ENCODE results near the gene CDH4. TPM values are rescaled to one million over a fixed set of nuclear protein-coding genes. Genes with fewer than 3 reads are reported as not detected.

The CDH4 gene
- total RNA-seq, 4 donors from 2014 or later: under 0.01 to 0.56 (median 0.19) TPM; not detected in 1

DNA sequence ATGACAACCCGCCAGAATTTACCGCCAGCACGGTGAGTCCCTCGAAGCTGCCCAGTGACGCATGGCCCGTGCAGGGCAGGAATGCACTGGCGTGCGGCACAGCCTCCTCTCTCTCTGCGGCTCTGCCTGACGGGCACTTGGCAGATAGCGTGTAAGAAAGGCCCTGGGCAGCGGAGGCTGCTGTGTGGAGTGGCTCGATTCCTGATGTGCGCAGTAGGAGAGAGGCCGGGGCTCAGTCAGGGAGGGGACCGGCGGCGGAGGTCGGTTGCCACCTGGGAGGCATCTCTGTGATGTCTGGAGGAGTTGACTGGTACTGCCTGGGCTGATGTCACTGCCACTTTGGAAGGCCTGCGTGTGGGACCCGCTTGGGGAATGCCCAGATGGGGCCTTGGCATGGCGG lies 643.0 kb downstream of the CDH4 start:
- TF ChIP-seq, protein P1, sequence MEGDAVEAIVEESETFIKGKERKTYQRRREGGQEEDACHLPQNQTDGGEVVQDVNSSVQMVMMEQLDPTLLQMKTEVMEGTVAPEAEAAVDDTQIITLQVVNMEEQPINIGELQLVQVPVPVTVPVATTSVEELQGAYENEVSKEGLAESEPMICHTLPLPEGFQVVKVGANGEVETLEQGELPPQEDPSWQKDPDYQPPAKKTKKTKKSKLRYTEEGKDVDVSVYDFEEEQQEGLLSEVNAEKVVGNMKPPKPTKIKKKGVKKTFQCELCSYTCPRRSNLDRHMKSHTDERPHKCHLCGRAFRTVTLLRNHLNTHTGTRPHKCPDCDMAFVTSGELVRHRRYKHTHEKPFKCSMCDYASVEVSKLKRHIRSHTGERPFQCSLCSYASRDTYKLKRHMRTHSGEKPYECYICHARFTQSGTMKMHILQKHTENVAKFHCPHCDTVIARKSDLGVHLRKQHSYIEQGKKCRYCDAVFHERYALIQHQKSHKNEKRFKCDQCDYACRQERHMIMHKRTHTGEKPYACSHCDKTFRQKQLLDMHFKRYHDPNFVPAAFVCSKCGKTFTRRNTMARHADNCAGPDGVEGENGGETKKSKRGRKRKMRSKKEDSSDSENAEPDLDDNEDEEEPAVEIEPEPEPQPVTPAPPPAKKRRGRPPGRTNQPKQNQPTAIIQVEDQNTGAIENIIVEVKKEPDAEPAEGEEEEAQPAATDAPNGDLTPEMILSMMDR (IDR thresholded peaks at IDR 0.05): no peak
- ATAC-seq (ENCODE audit: low FRiP score) (no peak), DNase-seq (ENCODE audit: low spot score) (no peak)

DNA sequence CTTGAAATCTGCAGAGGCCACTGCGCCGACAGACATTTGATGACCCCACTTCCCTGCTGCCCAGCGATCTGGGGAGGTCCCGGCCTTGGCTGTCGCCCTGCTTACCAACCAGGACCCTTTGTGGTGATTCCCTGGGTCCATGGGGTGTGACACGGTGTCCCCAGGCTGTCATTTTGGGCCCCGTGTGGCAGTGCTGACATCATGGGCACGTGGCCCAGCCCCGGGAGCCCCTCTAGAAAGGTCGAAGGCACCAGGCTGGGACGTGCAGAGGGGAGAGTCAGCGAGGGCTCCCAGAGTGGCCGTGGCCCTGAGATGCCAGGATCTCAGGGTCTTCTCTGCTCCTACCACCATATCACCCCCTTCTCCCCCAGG lies 643.6 kb downstream of the CDH4 start:
- TF ChIP-seq, protein P1 (IDR thresholded peaks at IDR 0.05): no peak
- ATAC-seq (ENCODE audit: low FRiP score) (no peak), DNase-seq (ENCODE audit: low spot score) (no peak)

DNA sequence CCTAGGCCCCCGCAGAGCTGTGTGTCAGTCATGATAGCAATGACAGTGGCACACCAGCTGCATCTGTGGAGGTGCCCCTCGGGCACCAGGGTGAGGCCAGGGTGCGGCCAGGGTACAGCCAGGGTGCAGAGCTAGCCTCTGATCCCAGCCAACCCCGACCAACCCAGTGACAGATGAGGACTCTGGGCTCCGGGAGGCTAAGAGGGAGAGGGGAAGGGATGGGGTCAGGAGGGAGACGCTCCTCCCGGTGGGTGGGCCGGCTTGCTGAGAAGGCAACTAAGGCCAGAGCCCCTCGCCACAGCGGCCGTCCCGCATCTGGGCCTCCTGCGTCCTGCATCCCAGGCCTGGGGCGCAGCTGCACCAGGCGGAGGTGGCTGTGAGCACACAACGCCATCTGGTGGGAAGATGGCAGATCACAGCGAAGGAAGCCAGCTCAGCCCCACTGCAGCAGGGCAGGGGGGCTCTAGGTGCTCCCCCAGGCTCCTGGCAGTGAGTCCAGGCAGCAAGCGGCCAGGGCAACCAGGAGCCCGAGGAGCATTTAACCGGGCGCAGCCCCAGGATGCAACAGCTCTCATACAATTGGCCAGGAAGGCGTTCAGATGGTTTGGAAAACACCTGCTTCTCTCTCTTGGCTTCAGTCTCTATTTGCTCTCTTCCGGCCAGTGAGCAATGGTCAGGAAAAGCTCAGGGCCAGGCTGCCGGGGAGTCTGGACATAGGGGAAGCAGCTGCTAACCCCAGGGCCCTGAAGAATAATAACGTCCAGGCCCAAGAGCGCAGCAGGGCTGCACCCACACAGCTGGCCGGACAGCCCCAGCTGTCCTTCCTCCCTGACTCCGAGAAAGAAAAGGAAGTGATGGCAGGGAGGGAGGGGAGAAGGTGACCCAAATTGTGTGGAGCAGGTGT lies 644.2 kb downstream of the CDH4 start:
- DNase-seq (ENCODE audit: low spot score) (no peak), ATAC-seq (ENCODE audit: low FRiP score) (no peak)

DNA sequence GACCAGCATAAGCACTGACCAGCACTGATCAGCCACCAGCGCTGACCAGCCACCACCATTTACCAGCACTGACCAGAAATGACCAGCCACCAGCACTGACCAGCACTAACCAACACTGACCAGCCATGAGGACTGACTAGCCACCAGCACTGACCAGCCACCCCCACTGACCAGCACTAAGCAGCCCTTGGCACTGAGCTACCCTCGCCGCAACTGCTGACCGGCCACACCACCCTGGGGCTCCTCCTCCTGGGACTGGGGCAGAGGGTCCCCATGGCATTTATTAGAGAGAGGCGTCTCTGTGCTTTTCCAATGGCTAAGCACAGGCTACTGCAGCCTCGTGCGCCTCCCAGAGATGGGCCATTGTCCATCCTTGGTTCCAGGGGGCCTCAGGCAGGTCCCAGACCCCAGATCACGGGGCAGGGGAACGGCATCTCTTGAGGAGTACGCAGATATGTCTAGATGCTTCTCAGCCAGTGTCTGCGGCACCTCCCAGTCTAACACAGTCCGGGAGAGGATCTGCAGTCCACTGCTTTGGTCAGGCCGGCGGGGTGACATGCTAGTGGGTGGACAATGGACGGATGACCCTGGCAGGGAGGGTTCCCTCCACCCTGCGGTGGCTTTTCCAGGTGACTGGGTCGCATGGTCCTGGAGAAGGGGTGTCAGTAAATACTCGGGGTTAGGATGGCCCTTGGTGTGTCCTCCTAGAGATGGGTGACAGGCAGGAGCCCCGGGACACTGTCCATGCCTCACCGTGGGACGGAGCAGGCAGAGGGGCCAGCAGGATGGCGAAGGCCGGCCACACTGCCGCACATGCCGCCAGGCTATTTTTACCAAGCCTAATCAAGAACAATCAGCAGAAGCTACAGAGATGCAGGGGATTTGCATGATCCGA lies 645.6 kb downstream of the CDH4 start:
- TF ChIP-seq, protein P1 (IDR thresholded peaks at IDR 0.05): no peak
- DNase-seq (ENCODE audit: low spot score) (no peak), ATAC-seq (ENCODE audit: low FRiP score) (no peak)

More for the DNA sequence above, 644.2 kb downstream of the CDH4 start:
- TF ChIP-seq, protein P1 (IDR thresholded peaks at IDR 0.05): no peak

DNA sequence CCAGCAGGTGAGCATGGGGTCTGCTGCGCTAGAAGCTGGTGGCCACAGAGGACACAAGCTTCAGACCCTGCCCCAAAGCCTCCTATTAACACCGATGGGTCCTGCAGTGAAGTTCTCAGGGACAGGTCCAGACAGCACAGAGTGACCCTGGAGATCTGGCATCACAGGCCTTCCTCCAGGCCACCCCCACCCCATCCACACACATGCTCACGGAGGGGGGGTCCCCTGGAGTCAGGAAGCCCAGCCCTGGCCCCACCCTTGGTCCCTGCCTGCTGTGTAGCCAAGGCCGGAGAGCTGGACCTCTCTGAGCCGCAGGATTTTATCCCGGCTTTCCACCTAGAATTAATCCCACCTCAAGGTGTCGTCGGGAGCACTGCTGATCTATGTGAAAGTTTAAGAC lies 646.3 kb downstream of the CDH4 start:
- TF ChIP-seq, protein P1 (IDR thresholded peaks at IDR 0.05): no peak
- ATAC-seq (ENCODE audit: low FRiP score) (no peak), DNase-seq (ENCODE audit: low spot score) (no peak)

DNA sequence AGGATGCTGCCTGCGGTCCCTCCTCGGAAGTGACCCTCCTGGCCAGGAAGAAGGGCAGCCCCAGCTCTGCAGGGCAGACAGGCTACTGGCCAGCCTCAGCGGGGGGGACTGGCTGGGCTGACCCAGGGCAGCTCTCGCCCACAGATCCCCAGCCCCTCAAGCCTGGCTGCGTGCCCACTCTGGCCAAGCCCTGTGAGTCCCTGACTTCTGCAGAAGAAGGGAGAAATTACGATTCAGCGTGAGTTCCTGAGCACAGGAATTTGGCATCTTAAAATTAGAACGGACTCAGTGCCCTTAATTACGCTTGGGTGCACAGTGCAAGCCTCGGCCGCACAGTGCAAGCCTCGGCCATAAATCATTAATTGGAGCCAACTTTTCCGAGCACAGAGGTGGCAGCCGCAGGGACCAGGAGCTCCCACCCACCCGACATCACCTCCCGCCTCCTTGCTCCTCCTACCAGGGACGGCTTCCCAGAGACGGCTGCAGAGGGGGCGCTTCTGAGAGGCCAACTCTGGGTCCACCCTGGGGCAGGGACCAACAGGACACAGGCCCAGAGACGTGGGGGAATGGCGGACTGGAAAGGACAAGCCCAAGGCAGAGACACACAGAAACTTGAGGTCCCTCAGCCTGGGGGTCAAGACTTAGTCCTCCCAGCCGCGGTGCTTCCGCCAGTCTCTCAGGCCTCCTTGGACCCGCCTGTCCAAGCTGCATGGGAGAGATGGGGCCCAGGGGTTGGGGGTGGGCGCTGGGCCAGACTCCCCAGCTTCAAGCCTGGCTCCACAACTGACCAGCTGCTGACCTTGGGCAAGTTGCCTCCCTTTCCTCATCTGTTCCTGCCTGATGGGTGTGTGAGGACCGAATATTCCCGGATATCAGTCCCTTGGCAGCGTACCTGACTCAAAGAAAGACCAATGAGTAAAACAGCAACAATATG lies 648.2 kb downstream of the CDH4 start:
- TF ChIP-seq, protein P1 (IDR thresholded peaks at IDR 0.05): no peak
- DNase-seq (ENCODE audit: low spot score) (no peak), ATAC-seq (ENCODE audit: low FRiP score) (no peak)
